Measurements from ENCODE around the gene MEG3. TPM values are rescaled to one million over a fixed set of nuclear protein-coding genes. Genes with fewer than 3 reads are reported as not detected.

The MEG3 gene
- total and polyA plus RNA-seq, 2 experiments from 2014 or later: not detected

DNA sequence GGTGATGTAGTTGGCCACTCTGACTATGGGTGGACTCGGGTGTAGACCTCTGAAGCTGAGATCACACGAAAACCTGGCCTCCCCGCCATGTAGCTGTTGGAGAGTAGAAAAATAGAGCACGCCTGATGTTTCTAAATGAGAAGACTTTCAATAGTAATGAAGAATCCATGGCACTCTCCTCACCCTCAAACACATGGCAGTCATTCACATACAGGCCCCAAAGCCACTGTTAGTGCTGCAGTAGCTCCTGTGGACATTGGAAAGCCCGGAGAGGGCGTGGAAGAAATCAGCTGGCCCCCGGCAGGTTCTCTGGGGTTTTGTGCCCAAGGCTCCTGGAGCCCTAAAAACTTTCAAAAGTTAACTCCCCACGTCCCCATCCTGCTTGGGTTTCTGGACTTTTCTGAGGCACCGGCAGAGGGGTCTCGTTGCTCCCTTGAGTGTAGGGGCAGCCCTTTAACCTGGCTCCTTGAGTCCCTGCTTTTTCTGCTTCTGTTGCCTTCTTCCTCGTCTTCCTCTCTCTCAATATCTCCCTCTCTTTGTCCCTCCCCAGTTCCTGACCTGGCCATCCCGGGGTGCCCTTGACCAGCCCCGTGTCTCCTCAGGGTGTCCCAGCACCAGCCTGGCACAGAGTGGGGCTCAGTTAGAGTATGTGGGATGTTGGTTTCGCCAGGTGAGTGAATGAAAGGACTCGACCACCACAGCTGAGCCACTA, 8.3 kb downstream of the MEG3 start:
- peaks cover 13% of the 10 kb centered on the region for H3K4me1 ChIP-seq (ENCODE audit: insufficient read depth)
- H3K27ac ChIP-seq (ENCODE audit: low read depth): no peak overlapping the region
- no peak overlapping the region for H3K4me2 ChIP-seq
- Mint-ChIP-seq H3K36me3 (ENCODE audit: low read depth) (no peaks in the 10 kb centered on the region; the same call in 2 of the 3 replicates), H3K4me1 (peaks cover 49% of the 10 kb centered on the region), H3K27ac (no peak overlapping the region), H3K27me3 (ENCODE audit: insufficient read depth, low read depth, poor library complexity) (peaks cover 21% of the 10 kb centered on the region), H3K9me3 (no peaks in the 10 kb centered on the region), H3K4me3 (no peak overlapping the region)
- H2AFZ ChIP-seq: no peak overlapping the region
- no peaks in the 10 kb centered on the region for H3K27me3 ChIP-seq (ENCODE audit: insufficient read depth)
- no peaks in the 10 kb centered on the region; the same call in 1 of the 2 replicates for H3K9me2 ChIP-seq (ENCODE audit: insufficient read depth)
- DNase-seq (ENCODE audit: low spot score): no peak
- ATAC-seq: no peak
- no peak overlapping the region for H3K4me3 ChIP-seq
- TF ChIP-seq EZH2 (IDR thresholded peaks at IDR 0.05; ENCODE audit: low read depth, unreplicated experiment) (no peak), NANOG (IDR thresholded peaks at IDR 0.05; ENCODE audit: borderline replicate concordance) (no peak), ZNF331 (CRISPR knock-in tag; IDR thresholded peaks at IDR 0.05; ENCODE audit: low read depth) (no peak), ZNF114 (CRISPR knock-in tag; IDR thresholded peaks at IDR 0.05) (no peak), EZH2phosphoT487 (IDR thresholded peaks at IDR 0.05; ENCODE audit: unreplicated experiment) (no peak), JUNB (IDR thresholded peaks at IDR 0.05; ENCODE audit: unreplicated experiment) (no peak), POLR2AphosphoS5 (IDR thresholded peaks at IDR 0.05; ENCODE audit: low read depth) (no peak), STAT1 (IDR thresholded peaks at IDR 0.05; ENCODE audit: unreplicated experiment) (no peak), CREB1 (CRISPR knock-in tag; IDR thresholded peaks at IDR 0.05; ENCODE audit: low read depth) (no peak)
- TF ChIP-seq, protein P1, sequence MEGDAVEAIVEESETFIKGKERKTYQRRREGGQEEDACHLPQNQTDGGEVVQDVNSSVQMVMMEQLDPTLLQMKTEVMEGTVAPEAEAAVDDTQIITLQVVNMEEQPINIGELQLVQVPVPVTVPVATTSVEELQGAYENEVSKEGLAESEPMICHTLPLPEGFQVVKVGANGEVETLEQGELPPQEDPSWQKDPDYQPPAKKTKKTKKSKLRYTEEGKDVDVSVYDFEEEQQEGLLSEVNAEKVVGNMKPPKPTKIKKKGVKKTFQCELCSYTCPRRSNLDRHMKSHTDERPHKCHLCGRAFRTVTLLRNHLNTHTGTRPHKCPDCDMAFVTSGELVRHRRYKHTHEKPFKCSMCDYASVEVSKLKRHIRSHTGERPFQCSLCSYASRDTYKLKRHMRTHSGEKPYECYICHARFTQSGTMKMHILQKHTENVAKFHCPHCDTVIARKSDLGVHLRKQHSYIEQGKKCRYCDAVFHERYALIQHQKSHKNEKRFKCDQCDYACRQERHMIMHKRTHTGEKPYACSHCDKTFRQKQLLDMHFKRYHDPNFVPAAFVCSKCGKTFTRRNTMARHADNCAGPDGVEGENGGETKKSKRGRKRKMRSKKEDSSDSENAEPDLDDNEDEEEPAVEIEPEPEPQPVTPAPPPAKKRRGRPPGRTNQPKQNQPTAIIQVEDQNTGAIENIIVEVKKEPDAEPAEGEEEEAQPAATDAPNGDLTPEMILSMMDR (conservative IDR thresholded peaks at IDR 0.05; ENCODE audit: low read depth in 2 of 2): no peak
- TF ChIP-seq, protein P2, sequence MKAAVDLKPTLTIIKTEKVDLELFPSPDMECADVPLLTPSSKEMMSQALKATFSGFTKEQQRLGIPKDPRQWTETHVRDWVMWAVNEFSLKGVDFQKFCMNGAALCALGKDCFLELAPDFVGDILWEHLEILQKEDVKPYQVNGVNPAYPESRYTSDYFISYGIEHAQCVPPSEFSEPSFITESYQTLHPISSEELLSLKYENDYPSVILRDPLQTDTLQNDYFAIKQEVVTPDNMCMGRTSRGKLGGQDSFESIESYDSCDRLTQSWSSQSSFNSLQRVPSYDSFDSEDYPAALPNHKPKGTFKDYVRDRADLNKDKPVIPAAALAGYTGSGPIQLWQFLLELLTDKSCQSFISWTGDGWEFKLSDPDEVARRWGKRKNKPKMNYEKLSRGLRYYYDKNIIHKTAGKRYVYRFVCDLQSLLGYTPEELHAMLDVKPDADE (IDR thresholded peaks at IDR 0.05): no peak
- TF ChIP-seq, protein P3, sequence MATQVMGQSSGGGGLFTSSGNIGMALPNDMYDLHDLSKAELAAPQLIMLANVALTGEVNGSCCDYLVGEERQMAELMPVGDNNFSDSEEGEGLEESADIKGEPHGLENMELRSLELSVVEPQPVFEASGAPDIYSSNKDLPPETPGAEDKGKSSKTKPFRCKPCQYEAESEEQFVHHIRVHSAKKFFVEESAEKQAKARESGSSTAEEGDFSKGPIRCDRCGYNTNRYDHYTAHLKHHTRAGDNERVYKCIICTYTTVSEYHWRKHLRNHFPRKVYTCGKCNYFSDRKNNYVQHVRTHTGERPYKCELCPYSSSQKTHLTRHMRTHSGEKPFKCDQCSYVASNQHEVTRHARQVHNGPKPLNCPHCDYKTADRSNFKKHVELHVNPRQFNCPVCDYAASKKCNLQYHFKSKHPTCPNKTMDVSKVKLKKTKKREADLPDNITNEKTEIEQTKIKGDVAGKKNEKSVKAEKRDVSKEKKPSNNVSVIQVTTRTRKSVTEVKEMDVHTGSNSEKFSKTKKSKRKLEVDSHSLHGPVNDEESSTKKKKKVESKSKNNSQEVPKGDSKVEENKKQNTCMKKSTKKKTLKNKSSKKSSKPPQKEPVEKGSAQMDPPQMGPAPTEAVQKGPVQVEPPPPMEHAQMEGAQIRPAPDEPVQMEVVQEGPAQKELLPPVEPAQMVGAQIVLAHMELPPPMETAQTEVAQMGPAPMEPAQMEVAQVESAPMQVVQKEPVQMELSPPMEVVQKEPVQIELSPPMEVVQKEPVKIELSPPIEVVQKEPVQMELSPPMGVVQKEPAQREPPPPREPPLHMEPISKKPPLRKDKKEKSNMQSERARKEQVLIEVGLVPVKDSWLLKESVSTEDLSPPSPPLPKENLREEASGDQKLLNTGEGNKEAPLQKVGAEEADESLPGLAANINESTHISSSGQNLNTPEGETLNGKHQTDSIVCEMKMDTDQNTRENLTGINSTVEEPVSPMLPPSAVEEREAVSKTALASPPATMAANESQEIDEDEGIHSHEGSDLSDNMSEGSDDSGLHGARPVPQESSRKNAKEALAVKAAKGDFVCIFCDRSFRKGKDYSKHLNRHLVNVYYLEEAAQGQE (IDR thresholded peaks at IDR 0.05; ENCODE audit: unreplicated experiment): no peak
- TF ChIP-seq, protein P4, sequence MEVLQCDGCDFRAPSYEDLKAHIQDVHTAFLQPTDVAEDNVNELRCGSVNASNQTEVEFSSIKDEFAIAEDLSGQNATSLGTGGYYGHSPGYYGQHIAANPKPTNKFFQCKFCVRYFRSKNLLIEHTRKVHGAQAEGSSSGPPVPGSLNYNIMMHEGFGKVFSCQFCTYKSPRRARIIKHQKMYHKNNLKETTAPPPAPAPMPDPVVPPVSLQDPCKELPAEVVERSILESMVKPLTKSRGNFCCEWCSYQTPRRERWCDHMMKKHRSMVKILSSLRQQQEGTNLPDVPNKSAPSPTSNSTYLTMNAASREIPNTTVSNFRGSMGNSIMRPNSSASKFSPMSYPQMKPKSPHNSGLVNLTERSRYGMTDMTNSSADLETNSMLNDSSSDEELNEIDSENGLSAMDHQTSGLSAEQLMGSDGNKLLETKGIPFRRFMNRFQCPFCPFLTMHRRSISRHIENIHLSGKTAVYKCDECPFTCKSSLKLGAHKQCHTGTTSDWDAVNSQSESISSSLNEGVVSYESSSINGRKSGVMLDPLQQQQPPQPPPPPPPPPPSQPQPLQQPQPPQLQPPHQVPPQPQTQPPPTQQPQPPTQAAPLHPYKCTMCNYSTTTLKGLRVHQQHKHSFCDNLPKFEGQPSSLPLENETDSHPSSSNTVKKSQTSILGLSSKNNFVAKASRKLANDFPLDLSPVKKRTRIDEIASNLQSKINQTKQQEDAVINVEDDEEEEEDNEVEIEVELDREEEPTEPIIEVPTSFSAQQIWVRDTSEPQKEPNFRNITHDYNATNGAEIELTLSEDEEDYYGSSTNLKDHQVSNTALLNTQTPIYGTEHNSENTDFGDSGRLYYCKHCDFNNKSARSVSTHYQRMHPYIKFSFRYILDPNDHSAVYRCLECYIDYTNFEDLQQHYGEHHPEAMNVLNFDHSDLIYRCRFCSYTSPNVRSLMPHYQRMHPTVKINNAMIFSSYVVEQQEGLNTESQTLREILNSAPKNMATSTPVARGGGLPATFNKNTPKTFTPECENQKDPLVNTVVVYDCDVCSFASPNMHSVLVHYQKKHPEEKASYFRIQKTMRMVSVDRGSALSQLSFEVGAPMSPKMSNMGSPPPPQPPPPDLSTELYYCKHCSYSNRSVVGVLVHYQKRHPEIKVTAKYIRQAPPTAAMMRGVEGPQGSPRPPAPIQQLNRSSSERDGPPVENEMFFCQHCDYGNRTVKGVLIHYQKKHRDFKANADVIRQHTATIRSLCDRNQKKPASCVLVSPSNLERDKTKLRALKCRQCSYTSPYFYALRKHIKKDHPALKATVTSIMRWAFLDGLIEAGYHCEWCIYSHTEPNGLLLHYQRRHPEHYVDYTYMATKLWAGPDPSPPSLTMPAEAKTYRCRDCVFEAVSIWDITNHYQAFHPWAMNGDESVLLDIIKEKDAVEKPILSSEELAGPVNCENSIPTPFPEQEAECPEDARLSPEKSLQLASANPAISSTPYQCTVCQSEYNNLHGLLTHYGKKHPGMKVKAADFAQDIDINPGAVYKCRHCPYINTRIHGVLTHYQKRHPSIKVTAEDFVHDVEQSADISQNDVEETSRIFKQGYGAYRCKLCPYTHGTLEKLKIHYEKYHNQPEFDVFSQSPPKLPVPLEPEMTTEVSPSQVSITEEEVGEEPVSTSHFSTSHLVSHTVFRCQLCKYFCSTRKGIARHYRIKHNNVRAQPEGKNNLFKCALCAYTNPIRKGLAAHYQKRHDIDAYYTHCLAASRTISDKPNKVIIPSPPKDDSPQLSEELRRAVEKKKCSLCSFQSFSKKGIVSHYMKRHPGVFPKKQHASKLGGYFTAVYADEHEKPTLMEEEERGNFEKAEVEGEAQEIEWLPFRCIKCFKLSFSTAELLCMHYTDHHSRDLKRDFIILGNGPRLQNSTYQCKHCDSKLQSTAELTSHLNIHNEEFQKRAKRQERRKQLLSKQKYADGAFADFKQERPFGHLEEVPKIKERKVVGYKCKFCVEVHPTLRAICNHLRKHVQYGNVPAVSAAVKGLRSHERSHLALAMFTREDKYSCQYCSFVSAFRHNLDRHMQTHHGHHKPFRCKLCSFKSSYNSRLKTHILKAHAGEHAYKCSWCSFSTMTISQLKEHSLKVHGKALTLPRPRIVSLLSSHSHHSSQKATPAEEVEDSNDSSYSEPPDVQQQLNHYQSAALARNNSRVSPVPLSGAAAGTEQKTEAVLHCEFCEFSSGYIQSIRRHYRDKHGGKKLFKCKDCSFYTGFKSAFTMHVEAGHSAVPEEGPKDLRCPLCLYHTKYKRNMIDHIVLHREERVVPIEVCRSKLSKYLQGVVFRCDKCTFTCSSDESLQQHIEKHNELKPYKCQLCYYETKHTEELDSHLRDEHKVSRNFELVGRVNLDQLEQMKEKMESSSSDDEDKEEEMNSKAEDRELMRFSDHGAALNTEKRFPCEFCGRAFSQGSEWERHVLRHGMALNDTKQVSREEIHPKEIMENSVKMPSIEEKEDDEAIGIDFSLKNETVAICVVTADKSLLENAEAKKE (CRISPR knock-in tag; IDR thresholded peaks at IDR 0.05): no peak
- no peaks in the 10 kb centered on the region for H3K36me3 ChIP-seq (ENCODE audit: insufficient read depth)
- no peaks in the 10 kb centered on the region for H3K79me2 ChIP-seq (replicated peaks; ENCODE audit: insufficient read depth)
- H4K20me1 ChIP-seq (replicated peaks; ENCODE audit: insufficient read depth): no peaks in the 10 kb centered on the region
- H3F3A ChIP-seq (replicated peaks; ENCODE audit: low read depth): no peaks in the 10 kb centered on the region

Data from GM23338 (cell line).